CMK (cell line): ENCODE data around the gene TMEM9B.

ENCODE experiments used
- DNase-seq: peaks from one replicate; pipeline ENCODE4 v3.0.0-alpha.2; 2010; ENCODE audit warnings: low read depth

TMEM9B gene

GRCh38 chr11:8928981-8929615 is 35.1 kb downstream of the TMEM9B start:
- no peak for DNase-seq

- DNase-seq = no peak
Measured at GRCh38 chr11:8928205-8928604, 36.0 kb downstream of the TMEM9B start.

GRCh38 chr11:8927233-8927632 is 37.0 kb downstream of the TMEM9B start:
- no peak for DNase-seq

- no peak for DNase-seq
Measured at GRCh38 chr11:8926236-8926635, 38.0 kb downstream of the TMEM9B start.

- DNase-seq = no peak
Measured at GRCh38 chr11:8925711-8926110, 38.5 kb downstream of the TMEM9B start.

GRCh38 chr11:8922691-8923090 is 41.6 kb downstream of the TMEM9B start:
- DNase-seq = no peak

- no peak for DNase-seq
Measured at GRCh38 chr11:8917157-8917825, 47.0 kb downstream of the TMEM9B start.

GRCh38 chr11:8914661-8915018 is 49.6 kb downstream of the TMEM9B start:
- DNase-seq = no peak

GRCh38 chr11:8913961-8914660 is 50.1 kb downstream of the TMEM9B start:
- DNase-seq = peak; percentile 57

- peak; percentile 93 for DNase-seq
Measured at GRCh38 chr11:8911029-8911823, 53.0 kb downstream of the TMEM9B start, which contains the start of gene AKIP1. AKIP1 (plus strand) TSS chr11:8911189; CDS start chr11:8911450, 261 bp downstream.

GRCh38 chr11:8910649-8911026 is 53.6 kb downstream of the TMEM9B start:
- no peak for DNase-seq

GRCh38 chr11:8908099-8908498 is 56.1 kb downstream of the TMEM9B start:
- no peak for DNase-seq

- DNase-seq = no peak
Measured at GRCh38 chr11:8907116-8907515, 57.1 kb downstream of the TMEM9B start.

- DNase-seq = no peak
Measured at GRCh38 chr11:8905528-8906165, 58.6 kb downstream of the TMEM9B start.

GRCh38 chr11:8899119-8899753 is 65.0 kb downstream of the TMEM9B start:
- DNase-seq = no peak
